Ovary (tissue), 9 donors: ENCODE data around the gene CIITA. TPM values are rescaled to one million over a fixed set of nuclear protein-coding genes. Genes with fewer than 3 reads are reported as not detected.

ENCODE experiments used
- DNase-seq, 5 donors: peaks; one replicate each; pipeline ENCODE4 v3.0.0-alpha.2; 2019 to 2020
- H3K27ac ChIP-seq, 2 donors: fragments of 200-600 bp; one replicate each; pipeline versions ENCODE4 v1.5.1 to v1.8.0; 2019 to 2022
- H3K27me3 ChIP-seq: fragments of 200-600 bp; one replicate; pipeline ENCODE4 v1.8.0; 2022
- H3K36me3 ChIP-seq: fragments of 200-600 bp; sonication (generic); one replicate; pipeline ENCODE4 v1.5.1; 2019
- H3K4me1 ChIP-seq: one replicate; pipeline ENCODE4 v1.8.1; 2013; ENCODE audit warnings: mild to moderate bottlenecking, moderate library complexity; ENCODE audit not compliant: insufficient read depth
- H3K4me3 ChIP-seq: fragments of 200-600 bp; sonication (generic); one replicate; pipeline ENCODE4 v1.5.1; 2017
- H3K9me3 ChIP-seq, 2 donors: fragments of 200-600 bp in 1 of 2; sonication (generic) in 1 of 2; one replicate each; pipeline versions ENCODE4 v1.5.1 to v1.8.1; 2013 to 2019; ENCODE audit warnings: mild to moderate bottlenecking in 1 of 2, moderate library complexity in 1 of 2
- CTCF ChIP-seq, 3 donors: fragments of 450-650 bp in 2 of 3; fragments of 200-600 bp in 1 of 3; IDR thresholded peaks; one replicate each; pipeline versions ENCODE4 v1.5.1 to v1.8.0; 2016 to 2022; ENCODE audit warnings: antibody characterized with exemption in 3 of 3, mild to moderate bottlenecking in 1 of 3
- EP300 ChIP-seq: sonication (generic); formaldehyde crosslinking; IDR thresholded peaks from one replicate; pipeline ENCODE4 v1.6.1; 2017; ENCODE audit warnings: antibody characterized with exemption
- POLR2A ChIP-seq: fragments of 450-650 bp; IDR thresholded peaks from one replicate; pipeline ENCODE4 v1.6.1; 2017; ENCODE audit warnings: antibody characterized with exemption, mild to moderate bottlenecking, moderate library complexity
- WGBS, 3 donors: extraction: QIAGEN DNeasy Blood & Tissue Kit in 1 of 3; methylation state at CpG; one replicate each; pipeline versions ENCODE4 v1.1.5 to v1.1.7; 2013 to 2017; 5-methylcytosine and 5-hydroxymethylcytosine counted together
- intact Hi-C, 4 donors: fragments of 100-400 bp; cut with DNase I; formaldehyde crosslinking; loops; one replicate each; pipeline versions ENCODE4 v1.11.0 to v1.15.1; 2022 to 2023
- polyA plus RNA-seq, 2 donors: library from polyadenylated mRNA; stranded (reverse); fragments of 200-250 nt in 1 of 2; fragments of 350-450 nt in 1 of 2; fragmentation: Illumina TruSeq in 1 of 2; extraction: RNeasy Lipid Tissue Mini Kit (QIAGEN cat#74804) in 1 of 2; gene quantifications; one replicate each; pipeline ENCODE4 v1.2.3, GENCODE V29; 2013 to 2014
- total RNA-seq, 7 donors: library from RNA; depleted of rRNA in 2 of 7; stranded (reverse); fragments of >200 nt in 2 of 7; fragmentation: NEBNext Ultra II Directional in 3 of 7; extraction: Animal tissue kit (Norgen Biotek cat#: 25700) in 3 of 7; gene quantifications; one replicate each; pipeline versions ENCODE4 v1.1.0 to v1.2.4, GENCODE V29; 2016 to 2023
- donor health status: DM: no; HTN: no; CAD: no; lungs with moderate emphysema.
- donor health status: DM: no; HTN: no; CAD: no.
- donor health status: Bipolar disorder and iron deficiency.
- donor health status: DM: yes; HTN: yes; CAD: no.
- donor health status: DM: no; HTN: no; CAD: no.
- donor health status: DM: yes; HTN: yes; CAD: no.

CIITA gene
- total and polyA plus RNA-seq, 9 donors = 2.9 to 19.9 (median 7.2) TPM

DNA sequence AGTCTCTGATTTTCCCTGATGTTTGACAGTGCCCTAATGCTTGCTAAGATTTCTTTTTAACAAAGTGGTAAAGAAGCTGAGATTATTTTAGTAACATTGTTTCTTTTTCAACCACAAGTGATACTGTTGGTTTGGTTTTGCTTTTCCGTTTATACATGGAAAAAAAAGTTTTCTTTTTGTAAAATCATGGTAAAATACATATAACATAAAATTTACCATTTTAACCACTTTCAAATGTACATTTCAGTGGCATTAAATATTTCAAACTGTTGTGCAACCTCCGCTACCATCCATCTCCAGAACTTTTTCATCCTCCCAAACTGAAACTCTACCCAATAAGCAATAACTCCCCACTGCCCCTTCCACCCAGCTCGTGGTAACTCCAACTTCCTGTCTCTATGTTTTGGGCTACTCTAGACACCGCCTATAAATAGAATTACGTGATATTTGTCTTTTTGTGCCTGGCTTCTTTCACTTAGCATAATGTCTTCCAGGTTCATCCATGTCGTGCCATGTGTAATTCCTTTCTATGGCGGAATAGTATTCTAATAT lies 4.6 kb downstream of the CIITA start:
- no peak for TF ChIP-seq CTCF (IDR thresholded peaks at IDR 0.05)
- TF ChIP-seq POLR2A = no peak
- TF ChIP-seq EP300 = no peak
- Histone ChIP-seq H3K36me3 (no peaks in the 10 kb centered on the region), H3K27me3 (no peaks in the 10 kb centered on the region), H3K4me3 (no peak overlapping the region), H3K27ac (no peak overlapping the region), H3K9me3 (no peaks in the 10 kb centered on the region), H3K4me1 (no peaks in the 10 kb centered on the region)
- 66 to 77% (median 72%) methylated on average over 7 of the region's 7 CpGs for WGBS, 3 donors
- no peak for DNase-seq
- intact Hi-C loops = no loop called here

- no peak overlapping the region for H3K27ac ChIP-seq
- DNase-seq = no peak
- no peaks in the 10 kb centered on the region for H3K36me3 ChIP-seq
- 88 to 91% (median 88%) methylated on average over 7 of the region's 7 CpGs for WGBS, 3 donors
- no peak overlapping the region for H3K4me3 ChIP-seq
- no peaks in the 10 kb centered on the region for H3K27me3 ChIP-seq
- intact Hi-C loops = no loop called here
- no peaks in the 10 kb centered on the region for H3K4me1 ChIP-seq
- no peak for TF ChIP-seq CTCF (IDR thresholded peaks at IDR 0.05)
- TF ChIP-seq POLR2A = no peak
- no peak for TF ChIP-seq EP300
- H3K9me3 ChIP-seq = no peaks in the 10 kb centered on the region
Observed at GRCh38 chr16:10883004-10883403, 6.0 kb downstream of the CIITA start.

- Histone ChIP-seq H3K9me3 (no peaks in the 10 kb centered on the region), H3K27ac (no peak overlapping the region), H3K36me3 (no peaks in the 10 kb centered on the region), H3K27me3 (no peaks in the 10 kb centered on the region), H3K4me3 (no peak overlapping the region), H3K4me1 (no peaks in the 10 kb centered on the region)
- TF ChIP-seq EP300 (no peak), CTCF (IDR thresholded peaks at IDR 0.05) (no peak), POLR2A (no peak)
- intact Hi-C loops = no loop called here
- DNase-seq = no peak
- 64 to 71% (median 67%) methylated on average over 6 of the region's 6 CpGs for WGBS, 3 donors
Observed at GRCh38 chr16:10885246-10885645, 8.2 kb downstream of the CIITA start.

GRCh38 chr16:10888320-10888937 lies 11.4 kb downstream of the CIITA start:
- Histone ChIP-seq H3K4me1 (no peaks in the 10 kb centered on the region), H3K36me3 (no peaks in the 10 kb centered on the region), H3K27ac (no peak overlapping the region), H3K27me3 (no peaks in the 10 kb centered on the region), H3K4me3 (no peak overlapping the region), H3K9me3 (no peaks in the 10 kb centered on the region)
- TF ChIP-seq CTCF (IDR thresholded peaks at IDR 0.05) (no peak), POLR2A (no peak), EP300 (no peak)
- WGBS, 3 donors = 64 to 68% (median 66%) methylated on average over 10 of the region's 10 CpGs
- intact Hi-C loops = no loop called here
- DNase-seq = no peak
